ENCODE data around the gene GRAMD1B. TPM values are rescaled to one million over a fixed set of nuclear protein-coding genes. Genes with fewer than 3 reads are reported as not detected.
A peak's percentile ranks its signal among the peaks of the same experiment; 100 is the strongest.

Gene GRAMD1B
- total RNA-seq, 2 donors from 2014 or later, result 1.7 to 1.9 TPM

DNA sequence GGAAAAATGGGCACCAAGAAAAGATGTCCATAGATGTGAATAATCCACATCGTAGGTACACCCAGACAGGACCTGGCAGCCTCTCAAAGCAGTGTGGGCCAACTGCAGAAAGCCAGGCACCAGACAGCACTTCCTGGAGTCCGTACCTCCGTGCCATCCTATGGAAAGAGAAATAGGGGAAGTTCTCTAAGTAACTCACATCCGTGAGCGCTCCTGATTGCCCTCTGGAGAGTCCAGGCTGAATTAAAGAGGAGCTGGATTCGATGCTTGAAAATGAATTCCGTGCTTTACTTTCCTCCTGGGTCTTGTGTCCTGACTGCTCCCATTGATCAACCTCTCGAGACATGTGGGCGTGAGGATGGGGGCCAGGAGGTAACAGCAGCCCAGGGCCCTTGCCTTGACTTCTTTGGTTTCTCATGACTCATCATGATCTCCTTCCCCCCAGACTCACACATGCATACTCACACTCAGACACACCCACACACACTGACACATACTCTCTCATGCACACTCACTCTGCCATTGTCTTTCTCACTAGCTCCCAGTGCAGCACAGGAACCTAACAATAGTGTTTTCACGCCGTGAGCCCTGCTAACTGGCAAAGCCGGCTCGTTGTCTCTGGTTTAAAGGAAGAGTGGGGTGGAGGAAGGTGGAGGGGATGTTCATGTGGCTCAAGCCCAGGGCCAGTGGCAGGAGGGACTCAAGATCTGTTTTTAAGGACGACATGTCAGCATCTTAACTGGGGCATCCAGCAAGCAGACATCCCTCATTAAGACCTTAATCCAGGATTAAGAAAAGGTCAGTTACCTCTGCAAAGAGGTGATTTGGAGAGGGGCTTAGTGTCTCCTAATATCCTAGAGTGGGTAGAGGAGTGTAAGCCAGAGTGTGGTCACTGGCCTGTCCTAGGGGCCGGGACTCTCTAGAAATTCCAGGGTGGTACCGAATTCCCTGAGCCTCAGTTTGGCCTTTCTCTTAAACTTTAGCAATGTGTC lies 120.2 kb downstream of the GRAMD1B start:
- no peaks in the 10 kb centered on the region for H3K4me1 ChIP-seq
- no peak for TF ChIP-seq CTCF (IDR thresholded peaks at IDR 0.05)
- H3K4me3 ChIP-seq, result no peak overlapping the region
- H3K27me3 ChIP-seq, result no peaks in the 10 kb centered on the region
- H3K27ac ChIP-seq, result no peak overlapping the region
- no peak for DNase-seq
- intact Hi-C loops (cut with DNase I), result no loop called here
- no peaks in the 10 kb centered on the region for H3K9me3 ChIP-seq
- H3K9ac ChIP-seq (ENCODE audit: low read depth in 2 of 2, low read length in 2 of 2), result no peak overlapping the region
- no peaks in the 10 kb centered on the region for H3K36me3 ChIP-seq

DNA sequence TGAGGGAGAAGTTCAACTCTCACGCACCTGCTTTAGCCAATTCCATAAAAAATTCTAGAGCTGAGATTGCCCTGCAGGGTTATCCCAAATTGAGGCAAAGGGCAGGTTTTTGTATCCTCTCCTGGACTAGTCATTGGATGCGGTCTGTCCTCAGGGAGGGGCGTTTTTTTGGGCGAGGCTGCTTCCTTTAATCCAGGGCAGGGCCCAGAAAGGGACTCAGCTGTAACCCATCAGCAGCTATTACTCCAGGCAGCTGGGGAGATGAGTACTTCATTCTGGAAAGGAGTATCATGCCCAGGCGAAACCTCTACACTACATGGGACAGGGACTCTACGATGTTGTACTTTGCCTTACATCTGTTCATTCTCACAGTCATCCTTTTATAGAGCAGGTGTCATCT lies 121.0 kb downstream of the GRAMD1B start:
- DNase-seq, result no peak
- Histone ChIP-seq H3K4me1 (no peaks in the 10 kb centered on the region), H3K36me3 (no peaks in the 10 kb centered on the region), H3K4me3 (no peak overlapping the region), H3K27ac (no peak overlapping the region), H3K9me3 (no peaks in the 10 kb centered on the region), H3K27me3 (no peaks in the 10 kb centered on the region), H3K9ac (ENCODE audit: low read depth in 2 of 2, low read length in 2 of 2) (no peak overlapping the region)
- intact Hi-C loops (cut with DNase I), result no loop called here
- no peak for TF ChIP-seq CTCF (IDR thresholded peaks at IDR 0.05)

DNA sequence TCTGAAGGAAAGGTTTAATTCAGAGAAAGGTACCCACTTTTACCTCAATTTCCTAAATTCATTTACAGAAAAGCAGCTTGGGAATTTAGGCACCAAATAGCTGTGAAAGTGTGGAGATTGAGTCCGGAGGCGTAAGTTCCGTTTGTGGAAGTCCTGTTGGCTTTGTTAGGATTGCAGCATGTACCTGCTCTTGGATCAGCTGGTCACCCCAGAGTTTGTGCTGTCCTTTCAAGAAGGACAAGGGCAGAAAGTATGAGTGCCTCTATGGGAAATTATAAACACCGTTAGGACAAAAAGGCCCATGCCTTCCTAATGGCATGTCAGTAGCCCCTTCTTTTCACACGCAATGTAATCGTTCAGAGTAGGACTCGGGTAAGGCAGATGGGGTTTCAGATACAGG lies 126.6 kb downstream of the GRAMD1B start:
- intact Hi-C loops (cut with DNase I), result no loop called here
- no peaks in the 10 kb centered on the region for H3K4me1 ChIP-seq
- no peak for TF ChIP-seq CTCF (IDR thresholded peaks at IDR 0.05)
- no peak for DNase-seq
- H3K9me3 ChIP-seq, result no peaks in the 10 kb centered on the region
- no peak overlapping the region for H3K27ac ChIP-seq
- H3K27me3 ChIP-seq, result no peaks in the 10 kb centered on the region
- H3K4me3 ChIP-seq, result no peak overlapping the region
- H3K9ac ChIP-seq (ENCODE audit: low read depth in 2 of 2, low read length in 2 of 2), result no peak overlapping the region
- H3K36me3 ChIP-seq, result no peaks in the 10 kb centered on the region

- no peak for TF ChIP-seq CTCF (IDR thresholded peaks at IDR 0.05)
- intact Hi-C loops (cut with DNase I), result no loop called here
- Histone ChIP-seq H3K9ac (ENCODE audit: low read depth in 2 of 2, low read length in 2 of 2) (no peak overlapping the region), H3K27ac (no peak overlapping the region), H3K36me3 (no peaks in the 10 kb centered on the region), H3K9me3 (no peaks in the 10 kb centered on the region), H3K4me1 (no peaks in the 10 kb centered on the region), H3K4me3 (no peak overlapping the region), H3K27me3 (no peaks in the 10 kb centered on the region)
- no peak for DNase-seq
Measured at GRCh38 chr11:123558536-123559315, 128.7 kb downstream of the GRAMD1B start.

DNA sequence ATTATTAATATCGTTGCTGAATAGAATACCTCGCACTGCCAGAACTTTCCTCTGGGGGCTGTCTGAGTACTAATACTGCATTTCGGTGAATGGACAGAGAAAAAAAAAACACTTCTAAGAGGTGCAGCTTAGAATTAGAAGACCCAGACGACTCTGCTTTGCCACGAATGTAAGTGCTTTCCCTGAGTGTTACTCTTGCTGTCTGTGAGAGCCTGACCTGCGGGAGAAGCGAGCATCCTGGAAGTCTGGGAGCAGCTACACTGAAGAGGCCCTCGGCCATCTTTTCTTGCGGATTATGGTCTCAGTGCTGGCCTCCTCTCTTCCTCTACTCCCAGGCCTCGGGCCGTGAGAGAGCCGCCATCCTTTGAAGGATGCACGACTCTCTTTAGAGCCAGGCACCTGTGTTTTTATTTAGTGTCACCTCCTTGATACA lies 129.5 kb downstream of the GRAMD1B start:
- intact Hi-C loops (cut with DNase I), result no loop called here
- Histone ChIP-seq H3K36me3 (no peaks in the 10 kb centered on the region), H3K27me3 (no peaks in the 10 kb centered on the region), H3K9ac (ENCODE audit: low read depth in 2 of 2, low read length in 2 of 2) (peak overlapping the region in 1 of 2 donors; percentile 12), H3K4me3 (no peak overlapping the region), H3K4me1 (no peaks in the 10 kb centered on the region), H3K9me3 (no peaks in the 10 kb centered on the region), H3K27ac (no peak overlapping the region)
- DNase-seq, result no peak
- no peak for TF ChIP-seq CTCF (IDR thresholded peaks at IDR 0.05)
